ENCODE data around the gene ALDOB.

ALDOB gene

DNA sequence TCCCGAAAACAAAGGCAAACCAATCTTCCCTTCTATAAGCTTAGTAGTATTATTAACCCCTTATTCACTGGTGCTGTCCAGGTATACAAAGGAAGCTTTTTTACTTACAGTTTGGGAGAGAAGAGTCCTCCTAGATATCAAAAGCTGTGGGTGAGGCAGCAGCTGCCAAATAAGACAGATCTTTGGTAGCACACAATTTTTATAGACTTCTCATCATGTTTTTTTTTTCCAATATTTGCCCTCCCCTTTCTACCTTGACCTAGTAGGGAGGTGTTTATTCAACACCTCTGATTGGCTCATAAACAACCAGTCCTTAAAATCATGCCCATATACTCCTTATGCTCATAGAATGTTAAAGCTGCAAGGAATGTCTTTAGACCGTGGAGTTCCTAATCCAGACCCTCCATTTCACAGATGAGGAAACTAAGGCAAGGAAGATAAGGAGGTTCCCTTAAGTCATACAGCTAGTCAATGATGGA lies at the start of gene ALDOB:
TSS of gene ALDOB (minus strand) at position 174 of the 479 bp plus-strand sequence. CDS start 4,887 bp downstream, outside the sequence.
- no peak within 1 kb of the TSS for H3K4me3 ChIP-seq (ENCODE audit: low read depth, low read length)
- no peak for DNase-seq (ENCODE audit: low read depth)
- TF ChIP-seq, protein P1, sequence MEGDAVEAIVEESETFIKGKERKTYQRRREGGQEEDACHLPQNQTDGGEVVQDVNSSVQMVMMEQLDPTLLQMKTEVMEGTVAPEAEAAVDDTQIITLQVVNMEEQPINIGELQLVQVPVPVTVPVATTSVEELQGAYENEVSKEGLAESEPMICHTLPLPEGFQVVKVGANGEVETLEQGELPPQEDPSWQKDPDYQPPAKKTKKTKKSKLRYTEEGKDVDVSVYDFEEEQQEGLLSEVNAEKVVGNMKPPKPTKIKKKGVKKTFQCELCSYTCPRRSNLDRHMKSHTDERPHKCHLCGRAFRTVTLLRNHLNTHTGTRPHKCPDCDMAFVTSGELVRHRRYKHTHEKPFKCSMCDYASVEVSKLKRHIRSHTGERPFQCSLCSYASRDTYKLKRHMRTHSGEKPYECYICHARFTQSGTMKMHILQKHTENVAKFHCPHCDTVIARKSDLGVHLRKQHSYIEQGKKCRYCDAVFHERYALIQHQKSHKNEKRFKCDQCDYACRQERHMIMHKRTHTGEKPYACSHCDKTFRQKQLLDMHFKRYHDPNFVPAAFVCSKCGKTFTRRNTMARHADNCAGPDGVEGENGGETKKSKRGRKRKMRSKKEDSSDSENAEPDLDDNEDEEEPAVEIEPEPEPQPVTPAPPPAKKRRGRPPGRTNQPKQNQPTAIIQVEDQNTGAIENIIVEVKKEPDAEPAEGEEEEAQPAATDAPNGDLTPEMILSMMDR (IDR thresholded peaks at IDR 0.05; ENCODE audit: control insufficient read depth, extremely low read depth, insufficient read depth): no peak

DNA sequence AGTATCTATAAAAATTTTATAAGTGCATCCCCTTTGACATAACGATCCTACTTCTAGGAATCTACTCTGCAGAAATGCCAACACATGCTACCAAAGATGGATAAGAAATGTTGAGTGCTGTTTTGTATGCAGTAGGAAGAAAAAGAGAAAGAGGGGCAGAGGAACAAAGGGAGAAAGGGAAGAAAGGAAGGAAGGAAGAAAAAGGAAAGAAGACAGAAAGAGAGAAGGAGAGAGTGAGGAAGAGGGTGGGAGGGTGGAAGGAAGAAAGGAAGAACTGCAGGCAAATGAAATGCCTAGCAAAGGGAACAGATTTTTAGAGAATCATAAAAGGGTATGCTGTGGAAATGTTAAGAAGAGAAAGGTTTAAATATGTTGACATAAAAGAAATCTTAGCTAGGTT lies 48.5 kb upstream of the ALDOB start:
- TF ChIP-seq, protein P1 (IDR thresholded peaks at IDR 0.05; ENCODE audit: control insufficient read depth, extremely low read depth, insufficient read depth): no peak
- DNase-seq (ENCODE audit: low read depth): no peak
- H3K4me3 ChIP-seq (ENCODE audit: low read depth, low read length): no peak overlapping the region

DNA sequence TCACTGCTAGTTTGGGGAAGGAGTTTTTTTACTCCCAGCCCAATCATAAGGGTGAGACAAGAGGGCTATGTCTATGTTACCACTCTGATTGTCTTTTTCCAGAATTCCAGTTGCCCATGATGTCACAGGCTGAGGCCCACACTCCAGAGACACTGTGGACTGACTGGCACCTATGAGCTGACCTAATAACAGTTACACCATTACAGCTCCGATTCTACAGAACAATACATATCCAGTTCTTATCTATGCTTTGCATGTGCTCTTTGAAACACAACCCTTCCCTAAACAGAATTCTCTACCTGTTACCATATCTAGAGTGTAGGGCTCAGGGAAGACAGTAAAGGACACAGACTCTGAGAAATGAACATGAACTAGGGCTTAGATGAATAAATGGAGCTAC lies 45.7 kb upstream of the ALDOB start:
- DNase-seq (ENCODE audit: low read depth): no peak
- TF ChIP-seq, protein P1 (IDR thresholded peaks at IDR 0.05; ENCODE audit: control insufficient read depth, extremely low read depth, insufficient read depth): no peak
- no peak overlapping the region for H3K4me3 ChIP-seq (ENCODE audit: low read depth, low read length)

DNA sequence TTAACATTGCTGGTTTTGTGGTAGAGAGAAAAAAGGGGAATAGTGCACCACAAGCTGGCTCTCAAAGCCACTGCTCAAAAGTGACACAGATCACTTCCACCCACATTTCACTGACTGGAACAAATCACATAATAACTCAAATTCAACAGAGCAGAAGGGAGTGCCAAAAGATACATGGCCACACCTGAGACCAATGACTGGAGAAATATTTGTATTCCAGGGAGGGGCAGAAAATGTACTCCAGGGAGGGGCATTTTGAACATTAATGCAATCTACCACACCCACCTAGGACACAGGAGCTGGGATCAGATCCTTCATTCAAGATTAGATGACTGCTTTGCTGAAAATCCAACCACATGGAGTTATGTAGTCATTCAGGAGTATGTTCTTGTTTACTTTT lies 44.8 kb upstream of the ALDOB start:
- H3K4me3 ChIP-seq (ENCODE audit: low read depth, low read length): no peak overlapping the region
- TF ChIP-seq, protein P1 (IDR thresholded peaks at IDR 0.05; ENCODE audit: control insufficient read depth, extremely low read depth, insufficient read depth): no peak
- DNase-seq (ENCODE audit: low read depth): no peak

DNA sequence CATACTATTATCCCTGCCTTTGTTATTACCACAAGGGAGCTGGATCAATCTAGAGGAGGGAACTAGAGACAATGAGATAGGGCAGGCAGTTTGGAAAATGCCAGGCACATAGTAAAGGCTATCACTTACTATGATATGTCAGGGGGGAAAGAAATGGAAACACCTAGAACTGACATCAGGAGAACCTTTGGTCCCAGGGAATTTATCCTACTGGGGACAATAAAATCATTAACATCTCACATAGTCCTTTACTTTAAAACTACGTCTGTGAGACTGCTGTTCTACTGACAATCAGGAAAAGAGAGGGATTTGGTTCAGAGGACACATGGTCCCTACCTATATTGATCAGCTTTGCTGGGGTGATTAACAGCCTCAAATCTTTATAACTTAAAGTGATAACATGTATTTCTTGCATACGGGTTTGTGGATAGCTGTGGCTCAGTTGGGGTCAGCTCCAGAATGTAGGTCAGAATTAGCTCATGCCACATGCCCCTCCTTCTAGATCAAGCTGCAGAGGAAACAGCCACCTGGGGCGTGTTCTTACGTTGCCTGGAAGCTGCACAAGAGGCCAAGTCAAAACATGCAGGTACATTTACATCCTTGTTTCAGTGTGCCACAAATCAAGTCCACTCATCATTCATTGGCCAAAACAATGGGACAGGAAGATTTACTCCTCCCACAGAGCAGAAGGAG lies 43.9 kb upstream of the ALDOB start:
- no peak overlapping the region for H3K4me3 ChIP-seq (ENCODE audit: low read depth, low read length)
- TF ChIP-seq, protein P1 (IDR thresholded peaks at IDR 0.05; ENCODE audit: control insufficient read depth, extremely low read depth, insufficient read depth): no peak
- DNase-seq (ENCODE audit: low read depth): no peak

DNA sequence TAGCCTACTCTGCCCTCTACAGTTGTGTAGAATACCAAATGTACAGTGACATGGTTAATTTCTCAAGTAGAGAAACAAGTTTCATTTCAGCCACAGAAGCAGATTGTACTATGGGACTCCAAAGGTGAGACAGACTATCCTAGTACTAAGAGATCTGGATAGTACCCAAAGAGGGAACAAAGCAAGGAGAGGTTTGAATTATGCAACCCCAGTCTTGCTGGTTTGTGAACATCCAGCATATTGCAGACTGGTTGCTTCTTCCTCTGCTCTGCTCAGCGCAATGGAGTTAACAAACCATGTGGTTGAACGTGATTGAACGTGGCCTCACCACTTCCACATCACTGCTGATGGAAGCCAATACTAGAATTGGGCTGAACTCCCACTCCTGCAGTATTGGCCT lies 43.3 kb upstream of the ALDOB start:
- H3K4me3 ChIP-seq (ENCODE audit: low read depth, low read length): no peak overlapping the region
- TF ChIP-seq, protein P1 (IDR thresholded peaks at IDR 0.05; ENCODE audit: control insufficient read depth, extremely low read depth, insufficient read depth): no peak
- DNase-seq (ENCODE audit: low read depth): no peak

DNA sequence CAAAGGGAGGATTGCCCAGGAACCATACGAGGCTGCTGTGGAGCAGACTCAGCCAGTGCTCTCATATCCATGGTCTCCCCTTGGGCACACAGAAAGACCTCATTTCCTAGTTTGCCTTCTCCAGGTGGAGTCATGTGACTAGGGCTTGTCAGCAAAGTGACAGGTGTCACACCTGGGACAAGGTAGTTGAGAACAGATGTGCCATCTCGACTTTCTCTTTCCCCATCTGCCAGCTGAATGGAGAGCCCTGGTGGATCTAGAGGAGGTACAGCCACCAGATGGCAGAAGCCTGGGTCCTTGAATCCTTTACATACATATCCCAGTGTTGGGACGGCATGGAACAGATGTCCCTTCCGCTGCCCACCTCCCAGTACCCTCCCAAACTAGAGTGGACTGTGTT lies 42.9 kb upstream of the ALDOB start:
- H3K4me3 ChIP-seq (ENCODE audit: low read depth, low read length): no peak overlapping the region
- no peak for DNase-seq (ENCODE audit: low read depth)
- TF ChIP-seq, protein P1 (IDR thresholded peaks at IDR 0.05; ENCODE audit: control insufficient read depth, extremely low read depth, insufficient read depth): no peak

Measured in LNCaP clone FGC (cell line).